ENCODE measurements around the gene ACAD9.
A peak's percentile ranks its signal among the peaks of the same experiment; 100 is the strongest.
"Not testable (repeated sequence)": the region's sequence is repeated elsewhere in the genome, so short reads cannot be mapped to it uniquely, and the experiment has no call there.

The ACAD9 gene

DNA sequence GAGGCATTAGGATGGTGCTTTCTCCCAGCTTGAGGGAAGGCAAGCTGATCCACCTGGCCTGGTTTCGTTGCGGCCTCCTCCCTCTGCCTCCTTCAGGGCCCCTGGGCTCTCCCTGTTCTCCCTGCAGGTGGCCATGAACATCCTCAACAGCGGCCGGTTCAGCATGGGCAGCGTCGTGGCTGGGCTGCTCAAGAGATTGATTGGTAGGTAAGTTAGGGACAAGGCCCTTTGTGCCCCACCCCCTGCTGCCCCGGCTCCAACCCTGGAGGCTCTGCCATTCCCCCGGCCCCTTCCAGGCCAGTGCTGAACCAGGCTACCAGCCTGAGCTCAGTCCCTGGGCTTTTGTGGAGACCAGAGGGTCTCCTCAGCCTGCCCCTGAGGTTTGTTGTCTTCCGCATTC is 23.0 kb downstream of the ACAD9 start:
- no peak for FAIRE-seq

DNA sequence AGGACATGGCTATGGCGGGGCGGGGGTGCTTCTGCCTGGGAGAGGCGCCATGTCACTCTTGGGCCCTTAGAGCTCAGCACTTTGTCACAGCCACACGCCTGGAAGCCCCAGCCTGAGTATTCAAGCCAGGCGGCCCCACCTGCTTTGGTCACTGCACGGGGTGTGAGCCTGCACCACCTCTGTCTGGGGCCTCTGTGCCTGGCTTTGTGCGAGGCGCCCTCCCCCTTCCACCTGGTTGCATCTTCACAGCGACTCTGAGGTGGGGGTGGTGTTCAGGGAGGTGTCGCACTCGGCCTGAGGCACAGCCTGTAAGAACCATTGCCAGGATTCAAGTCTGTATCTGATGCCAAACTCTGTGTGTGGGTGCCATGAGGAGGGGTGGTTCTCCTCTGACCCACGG is 24.1 kb downstream of the ACAD9 start:
- FAIRE-seq: no peak

- no peak for FAIRE-seq
These were observed 26.8 kb downstream of the ACAD9 start for GRCh38 chr3:128906031-128906803.

- FAIRE-seq: no peak
These were observed 27.5 kb downstream of the ACAD9 start for GRCh38 chr3:128906804-128907525.

GRCh38 chr3:128907706-128908445 is 28.5 kb downstream of the ACAD9 start:
- FAIRE-seq: no peak

DNA sequence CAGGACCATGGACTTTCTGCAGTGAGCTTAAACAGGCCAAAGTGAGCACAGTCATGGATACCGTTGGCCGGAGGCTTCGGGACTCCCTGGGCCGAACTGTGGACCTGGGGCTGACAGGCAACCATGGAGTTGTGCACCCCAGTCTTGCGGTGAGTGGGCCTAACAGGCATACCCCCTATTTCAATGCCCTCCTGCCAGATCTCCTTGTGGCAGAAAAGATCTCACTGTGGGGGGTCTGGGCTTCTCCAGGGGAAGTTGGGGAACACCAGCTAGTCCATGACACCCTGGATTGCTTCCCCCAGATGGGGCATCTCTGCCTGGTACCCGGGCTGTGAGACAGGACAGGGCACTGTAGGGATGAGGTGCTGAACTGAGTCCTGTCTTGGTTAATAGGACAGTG is 29.5 kb downstream of the ACAD9 start:
- FAIRE-seq: no peak

DNA sequence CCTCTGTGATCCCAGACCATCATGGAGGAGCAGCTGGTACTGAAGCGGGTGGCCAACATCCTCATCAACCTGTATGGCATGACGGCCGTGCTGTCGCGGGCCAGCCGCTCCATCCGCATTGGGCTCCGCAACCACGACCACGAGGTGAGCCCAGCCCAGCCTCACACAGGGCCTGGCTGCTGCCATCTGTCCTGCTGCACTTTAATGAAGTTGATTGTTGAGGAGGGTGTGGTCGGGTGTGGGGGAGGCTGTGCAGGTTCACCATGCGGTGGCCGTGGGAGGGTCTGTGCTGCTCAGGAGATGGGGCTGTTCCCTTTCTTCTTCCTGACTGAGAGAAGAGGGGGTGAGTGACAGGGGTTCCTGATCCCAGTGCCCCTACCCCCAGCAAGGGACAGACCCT is 30.6 kb downstream of the ACAD9 start:
- no peak for FAIRE-seq

DNA sequence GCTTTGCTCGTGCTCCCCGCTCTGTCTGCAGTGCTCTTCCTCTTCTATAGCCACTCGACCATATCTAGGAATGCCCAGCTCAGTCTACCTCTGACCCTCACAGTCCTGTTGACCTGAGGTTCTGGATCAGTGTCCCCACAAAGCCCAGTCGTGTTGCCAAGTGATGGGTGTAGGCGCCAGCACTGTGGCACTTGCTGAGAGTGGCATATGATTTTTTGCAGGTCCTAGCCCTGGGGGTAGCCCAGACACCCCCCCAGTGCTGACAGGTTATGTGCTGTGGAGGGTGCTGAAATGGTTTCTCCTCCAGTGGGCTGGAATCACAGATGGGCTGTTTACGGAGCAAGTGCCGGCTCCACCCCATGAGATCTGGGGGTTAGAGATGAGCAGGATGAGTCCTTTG is 32.5 kb downstream of the ACAD9 start:
- no peak for FAIRE-seq

DNA sequence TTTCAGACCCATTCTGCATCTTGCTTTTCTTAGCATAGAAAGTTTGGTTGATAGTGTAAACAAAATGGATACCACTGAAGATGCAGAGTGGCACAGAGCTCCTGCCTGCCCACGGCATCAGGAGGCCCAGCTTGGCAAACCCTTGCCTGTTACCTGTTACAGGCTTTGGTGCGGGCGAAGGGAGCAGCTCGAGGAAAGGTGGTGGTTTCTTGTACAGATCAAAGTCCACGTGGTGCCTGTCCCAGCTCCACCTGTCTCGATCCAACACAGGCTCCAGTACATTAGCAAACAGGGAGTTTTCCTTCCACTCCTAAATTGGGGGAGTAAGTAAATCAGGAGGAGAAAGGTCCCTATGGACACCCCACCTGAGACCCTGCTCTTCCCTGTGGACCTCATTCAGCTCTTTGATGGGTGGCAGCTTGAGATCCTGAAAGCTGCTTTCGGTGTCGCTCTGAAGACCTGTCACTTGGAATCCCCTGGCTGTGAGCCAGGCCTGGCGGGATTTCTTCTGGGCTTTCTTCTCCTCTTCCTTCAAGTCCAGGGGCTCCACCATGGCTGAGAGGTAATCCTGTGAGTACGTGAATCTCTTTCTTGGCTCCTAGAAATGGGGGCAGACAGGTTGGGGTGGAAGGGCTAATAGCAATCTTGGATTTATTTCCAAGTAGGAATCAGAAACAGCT is 35.7 kb downstream of the ACAD9 start:
- FAIRE-seq: no peak

GRCh38 chr3:128917291-128917690 is 37.9 kb downstream of the ACAD9 start:
- peak; percentile 44 for FAIRE-seq

GRCh38 chr3:128919988-128920387 is 40.6 kb downstream of the ACAD9 start:
- no peak for FAIRE-seq

DNA sequence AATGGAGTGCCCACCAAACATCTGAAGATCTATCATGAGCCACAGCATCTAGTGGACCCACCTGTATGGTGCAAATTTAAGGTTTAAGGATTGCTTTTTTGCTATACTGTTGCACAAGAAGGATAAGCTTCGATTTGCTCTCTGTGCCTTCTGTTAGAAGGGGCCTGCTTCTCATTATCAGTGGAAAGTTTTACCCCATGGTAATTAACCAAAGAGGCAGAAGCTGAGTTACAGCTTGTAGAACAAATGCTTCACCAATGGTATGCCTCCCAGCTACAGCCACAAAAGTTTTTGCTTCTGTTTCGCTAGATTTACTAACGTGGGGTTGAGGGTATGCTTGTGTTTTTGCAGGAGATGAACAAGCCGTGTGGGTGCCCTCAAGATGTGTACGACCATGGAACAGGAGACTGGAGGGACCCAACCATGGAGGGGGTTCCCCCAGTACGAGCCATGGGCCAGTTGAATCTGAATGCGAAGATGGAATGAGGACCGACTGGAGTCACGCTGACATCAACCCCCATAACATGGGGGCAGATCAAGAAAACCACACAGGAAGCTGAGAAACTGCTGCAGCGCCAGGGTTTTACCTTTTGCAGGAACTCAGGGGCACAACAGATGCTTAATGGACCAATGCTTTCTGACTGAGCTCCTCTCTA is 43.5 kb downstream of the ACAD9 start:
- FAIRE-seq: no peak

DNA sequence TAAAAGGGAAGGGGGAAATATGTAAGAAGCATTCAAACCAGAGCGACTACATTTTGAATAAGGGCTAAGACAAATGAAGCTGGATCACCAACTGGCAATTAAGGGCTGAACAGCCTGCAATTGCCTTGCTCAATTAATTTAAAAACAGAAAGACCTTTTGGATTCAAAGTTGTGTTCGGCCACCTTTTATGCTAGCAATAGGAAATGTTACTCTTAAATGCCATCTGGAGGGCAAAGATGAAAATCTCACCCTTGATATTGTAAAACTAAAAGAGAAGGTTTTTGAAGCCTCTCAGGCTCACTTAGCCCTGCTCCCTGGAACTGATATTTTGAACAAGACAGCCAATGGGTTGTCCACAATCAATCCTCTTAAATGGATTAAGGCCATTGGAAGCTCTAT is 44.2 kb downstream of the ACAD9 start:
- peak; percentile 8 for FAIRE-seq

- not testable (repeated sequence) for FAIRE-seq
These were observed 44.6 kb downstream of the ACAD9 start for GRCh38 chr3:128923986-128924385.

DNA sequence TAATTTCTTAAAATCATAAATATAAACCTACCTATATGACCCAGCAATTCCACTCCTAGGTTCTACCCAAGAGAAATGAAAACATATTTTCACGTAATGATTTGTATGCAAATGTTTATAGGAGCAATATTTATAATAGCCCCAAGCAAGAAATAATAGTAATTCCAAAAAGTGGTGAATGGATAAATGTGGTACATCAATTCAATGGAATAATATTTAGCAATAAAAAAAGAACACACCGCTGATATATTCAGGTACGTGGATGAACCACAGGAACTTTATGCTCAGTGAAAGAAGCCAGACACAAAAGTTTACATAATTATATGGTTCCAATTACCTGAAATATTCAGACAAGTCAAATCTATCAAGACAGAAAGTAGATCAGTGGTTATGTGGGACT is 49.9 kb downstream of the ACAD9 start:
- FAIRE-seq: no peak

DNA sequence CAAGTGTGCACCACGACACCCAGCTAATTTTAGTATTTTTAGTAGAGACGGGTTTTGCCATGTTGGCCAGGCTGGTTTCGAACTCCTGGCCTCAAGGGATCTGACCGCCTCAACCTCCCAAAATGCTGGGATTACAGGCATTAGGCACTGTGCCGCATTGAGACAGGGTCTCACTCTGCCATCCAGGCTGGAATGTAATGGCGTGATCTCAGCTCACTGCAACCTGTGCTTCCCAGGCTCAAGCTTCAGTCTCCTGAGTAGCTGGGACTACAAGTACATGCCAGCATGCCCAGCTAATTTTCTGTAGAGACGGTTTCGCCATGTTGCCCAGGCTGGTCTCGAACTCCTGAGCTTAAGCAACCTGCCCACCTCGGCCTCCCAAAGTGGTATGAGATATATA is 51.6 kb downstream of the ACAD9 start:
- no peak for FAIRE-seq

DNA sequence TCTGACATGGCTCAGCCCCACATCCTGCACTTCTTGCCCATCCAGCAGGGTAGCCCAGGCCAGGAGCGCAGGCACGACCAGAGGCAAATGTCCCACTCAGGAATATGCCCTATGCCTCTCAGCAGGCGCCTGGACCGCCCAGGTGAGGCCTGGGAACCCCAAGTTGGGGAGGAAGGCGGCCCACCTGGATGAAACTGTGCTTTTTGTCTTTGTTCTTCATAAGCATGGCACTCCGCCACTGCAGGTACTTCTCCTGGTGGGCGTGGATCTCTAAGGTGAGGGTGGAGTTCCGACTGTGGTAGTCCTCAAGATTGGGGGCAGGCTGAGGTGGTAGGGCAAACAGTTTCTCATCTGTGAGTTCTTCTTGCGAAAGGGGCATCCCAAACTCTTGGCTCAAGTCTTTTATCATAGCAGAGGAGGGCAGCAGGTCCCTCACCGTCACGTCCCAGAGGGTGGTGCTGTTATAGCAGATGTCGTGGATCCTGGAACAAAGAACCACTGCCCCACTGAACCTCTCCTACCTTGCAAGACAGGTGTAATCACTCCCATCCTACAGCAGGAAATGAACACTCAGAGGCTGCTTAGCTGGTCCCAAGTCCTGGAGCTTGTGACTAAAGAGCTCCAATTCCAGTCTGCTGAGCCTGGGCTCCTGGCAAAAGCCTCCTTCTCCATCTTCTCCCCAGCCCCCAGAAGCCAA is 53.2 kb downstream of the ACAD9 start:
- FAIRE-seq: no peak

GRCh38 chr3:128933213-128933921 is 53.9 kb downstream of the ACAD9 start:
- no peak for FAIRE-seq

DNA sequence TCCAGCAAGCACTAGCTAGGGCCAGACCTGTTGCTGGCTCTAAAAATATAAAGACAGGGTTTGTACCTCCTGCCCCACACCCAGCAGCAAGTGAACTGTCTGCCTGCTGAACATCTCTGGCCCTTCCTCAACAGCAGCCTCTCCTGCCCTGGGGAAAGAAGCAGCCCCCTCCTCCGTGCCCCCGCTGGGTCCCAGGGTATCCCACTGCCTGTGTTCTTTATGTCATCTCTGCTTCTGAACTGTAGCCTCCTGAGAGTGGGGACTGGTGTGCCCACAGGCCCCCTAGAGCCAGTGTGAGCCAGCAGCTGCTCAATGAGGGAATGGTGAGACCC is 54.5 kb downstream of the ACAD9 start:
- no peak for FAIRE-seq

DNA sequence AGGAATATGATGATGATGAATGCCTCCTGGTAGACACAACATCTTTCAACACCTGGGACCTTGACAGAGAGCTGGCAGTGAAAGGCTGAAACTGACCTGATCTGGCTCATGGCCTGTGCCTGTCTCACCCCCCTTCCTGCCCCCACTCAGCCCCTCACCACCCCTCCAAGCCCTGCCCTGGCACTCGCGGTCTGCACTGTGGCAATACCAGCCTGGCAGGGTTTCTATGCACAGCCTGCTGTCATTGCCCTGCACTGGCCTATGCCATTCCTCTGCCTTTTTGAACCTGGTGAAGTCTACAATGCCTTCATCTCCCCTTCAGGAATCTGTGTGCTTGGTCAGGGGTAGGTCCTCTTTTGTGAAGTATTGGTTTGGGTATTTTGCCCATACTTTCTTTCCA is 56.5 kb downstream of the ACAD9 start:
- no peak for FAIRE-seq

DNA sequence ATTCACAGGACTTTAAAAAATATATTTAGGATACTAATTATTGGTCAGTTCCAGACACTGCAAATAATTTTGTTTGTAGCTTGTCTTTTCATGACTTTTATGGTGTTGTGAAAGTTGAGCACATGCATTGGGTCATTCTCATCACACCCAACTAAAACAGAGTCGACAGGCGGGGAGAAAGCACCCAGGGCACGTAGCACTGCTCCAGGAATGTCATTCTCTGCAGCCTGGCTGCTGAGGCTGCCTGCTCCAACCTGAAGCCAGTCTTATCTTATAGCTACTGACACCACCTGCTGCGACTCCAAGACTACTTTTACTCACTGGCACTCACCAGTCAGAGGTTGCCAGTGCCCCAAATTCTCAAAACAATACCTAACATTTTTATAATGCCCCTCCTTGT is 56.9 kb downstream of the ACAD9 start:
- FAIRE-seq: no peak

DNA sequence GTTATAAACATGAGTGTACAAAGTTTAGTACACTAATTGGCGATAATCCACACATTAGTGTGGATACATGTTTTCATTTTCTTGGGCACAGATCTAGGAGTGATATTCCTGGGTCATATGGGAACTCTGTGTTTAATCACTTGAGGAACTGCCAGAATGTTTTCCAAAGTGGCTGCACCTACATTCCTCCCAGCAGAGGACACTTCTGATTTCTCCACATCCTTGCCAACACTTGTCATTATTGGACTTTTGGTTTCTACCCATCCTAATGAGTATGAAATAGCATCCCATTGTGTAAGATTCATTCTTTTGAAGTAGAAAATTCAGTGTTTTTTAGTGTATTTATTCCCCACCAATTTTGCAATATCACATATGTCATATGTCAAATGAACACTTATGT is 60.8 kb downstream of the ACAD9 start:
- FAIRE-seq: no peak

Data from G401.6 (cell line).